GM12873 (cell line): ENCODE data around the gene HTR3C.

ENCODE experiments used
- TF ChIP-seq, protein P1 (sequence below): IDR thresholded peaks from 2 replicates; pipeline ENCODE4 v1.5.1; 2012; ENCODE audit warnings: low read depth, mild to moderate bottlenecking, moderate library complexity, low read length, control low read depth; ENCODE audit not compliant: insufficient read depth; ENCODE audit errors: missing control alignments

HTR3C gene, protein sequence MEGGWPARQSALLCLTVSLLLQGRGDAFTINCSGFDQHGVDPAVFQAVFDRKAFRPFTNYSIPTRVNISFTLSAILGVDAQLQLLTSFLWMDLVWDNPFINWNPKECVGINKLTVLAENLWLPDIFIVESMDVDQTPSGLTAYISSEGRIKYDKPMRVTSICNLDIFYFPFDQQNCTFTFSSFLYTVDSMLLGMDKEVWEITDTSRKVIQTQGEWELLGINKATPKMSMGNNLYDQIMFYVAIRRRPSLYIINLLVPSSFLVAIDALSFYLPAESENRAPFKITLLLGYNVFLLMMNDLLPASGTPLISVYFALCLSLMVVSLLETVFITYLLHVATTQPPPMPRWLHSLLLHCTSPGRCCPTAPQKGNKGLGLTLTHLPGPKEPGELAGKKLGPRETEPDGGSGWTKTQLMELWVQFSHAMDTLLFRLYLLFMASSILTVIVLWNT

DNA sequence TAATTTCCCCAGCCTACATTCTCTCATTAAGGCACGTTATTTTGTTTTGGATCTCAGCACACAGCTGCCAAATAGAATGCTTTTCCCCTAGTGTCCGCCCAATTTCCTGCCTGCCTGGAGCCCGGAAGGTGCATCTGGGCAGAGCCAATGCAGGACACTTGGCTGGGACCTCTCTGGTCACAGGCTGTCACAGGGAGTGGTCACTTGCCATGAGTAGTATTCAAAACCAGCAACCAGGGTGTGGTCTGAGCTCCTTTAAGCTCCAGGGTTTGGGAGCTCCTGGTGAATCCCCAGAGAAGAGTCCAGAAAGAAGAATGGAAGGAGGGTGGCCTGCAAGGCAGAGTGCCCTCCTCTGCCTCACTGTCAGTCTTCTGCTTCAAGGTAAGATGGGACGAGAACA is at the start of gene HTR3C:
TSS of gene HTR3C (plus strand) at position 281 of the 400 bp plus-strand sequence. CDS start at position 315, 34 bp downstream.
- TF ChIP-seq, protein P1, sequence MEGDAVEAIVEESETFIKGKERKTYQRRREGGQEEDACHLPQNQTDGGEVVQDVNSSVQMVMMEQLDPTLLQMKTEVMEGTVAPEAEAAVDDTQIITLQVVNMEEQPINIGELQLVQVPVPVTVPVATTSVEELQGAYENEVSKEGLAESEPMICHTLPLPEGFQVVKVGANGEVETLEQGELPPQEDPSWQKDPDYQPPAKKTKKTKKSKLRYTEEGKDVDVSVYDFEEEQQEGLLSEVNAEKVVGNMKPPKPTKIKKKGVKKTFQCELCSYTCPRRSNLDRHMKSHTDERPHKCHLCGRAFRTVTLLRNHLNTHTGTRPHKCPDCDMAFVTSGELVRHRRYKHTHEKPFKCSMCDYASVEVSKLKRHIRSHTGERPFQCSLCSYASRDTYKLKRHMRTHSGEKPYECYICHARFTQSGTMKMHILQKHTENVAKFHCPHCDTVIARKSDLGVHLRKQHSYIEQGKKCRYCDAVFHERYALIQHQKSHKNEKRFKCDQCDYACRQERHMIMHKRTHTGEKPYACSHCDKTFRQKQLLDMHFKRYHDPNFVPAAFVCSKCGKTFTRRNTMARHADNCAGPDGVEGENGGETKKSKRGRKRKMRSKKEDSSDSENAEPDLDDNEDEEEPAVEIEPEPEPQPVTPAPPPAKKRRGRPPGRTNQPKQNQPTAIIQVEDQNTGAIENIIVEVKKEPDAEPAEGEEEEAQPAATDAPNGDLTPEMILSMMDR, result no peak

DNA sequence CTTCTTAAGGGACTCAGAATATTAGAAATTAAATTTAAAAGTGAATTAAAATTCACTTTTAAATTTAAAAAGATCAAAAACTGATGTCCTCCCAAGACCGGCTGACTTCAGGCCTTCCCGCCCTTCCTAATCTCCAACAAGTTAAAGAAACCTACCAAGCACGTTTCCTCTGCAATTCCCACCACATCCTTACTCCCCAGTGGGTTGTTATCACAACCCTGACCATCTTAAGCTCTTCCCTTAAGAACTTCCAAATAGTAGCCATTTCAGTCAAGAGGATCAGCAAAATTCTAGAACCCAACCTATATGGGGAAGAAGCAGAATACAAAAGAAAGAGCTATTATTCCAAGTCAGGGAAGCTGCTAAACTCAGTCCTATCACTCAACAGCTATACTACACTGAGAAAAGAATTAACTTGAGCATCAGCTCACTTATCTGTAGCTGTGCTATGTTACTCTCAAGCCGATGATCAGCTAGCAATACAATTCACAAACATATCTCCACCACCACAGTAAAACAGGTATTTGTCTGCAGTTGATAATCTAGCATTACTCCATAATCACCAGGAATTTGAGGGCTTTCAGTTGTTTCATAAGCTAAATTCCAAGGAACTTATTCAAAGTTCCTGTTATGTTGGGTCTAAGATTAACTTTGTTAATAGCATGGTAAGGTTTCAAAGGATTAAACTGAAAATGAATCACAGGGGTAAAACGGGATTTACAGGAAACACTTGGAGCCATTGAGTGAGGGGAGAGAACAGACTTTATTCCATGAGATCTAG is 49.5 kb upstream of the HTR3C start:
- TF ChIP-seq, protein P1, result no peak

DNA sequence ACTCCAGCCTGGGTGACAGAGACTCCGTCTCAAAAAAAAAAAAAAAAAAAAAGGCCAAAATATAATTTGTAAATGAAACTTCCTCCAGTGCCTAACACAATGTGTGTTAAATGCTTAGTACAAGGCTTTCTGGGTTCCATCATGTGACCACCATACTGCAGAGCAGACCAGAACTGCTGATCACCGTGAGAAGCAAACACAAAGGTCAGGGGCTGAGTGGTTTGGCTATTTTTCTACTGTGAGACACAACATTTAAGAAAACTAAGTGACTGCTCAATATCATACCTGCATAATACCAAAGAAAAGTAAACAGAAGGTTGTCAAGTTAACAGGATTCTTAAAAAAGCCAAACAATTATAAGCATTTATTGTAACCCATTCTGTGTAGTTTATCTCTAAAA is 48.4 kb upstream of the HTR3C start:
- TF ChIP-seq, protein P1, result no peak

DNA sequence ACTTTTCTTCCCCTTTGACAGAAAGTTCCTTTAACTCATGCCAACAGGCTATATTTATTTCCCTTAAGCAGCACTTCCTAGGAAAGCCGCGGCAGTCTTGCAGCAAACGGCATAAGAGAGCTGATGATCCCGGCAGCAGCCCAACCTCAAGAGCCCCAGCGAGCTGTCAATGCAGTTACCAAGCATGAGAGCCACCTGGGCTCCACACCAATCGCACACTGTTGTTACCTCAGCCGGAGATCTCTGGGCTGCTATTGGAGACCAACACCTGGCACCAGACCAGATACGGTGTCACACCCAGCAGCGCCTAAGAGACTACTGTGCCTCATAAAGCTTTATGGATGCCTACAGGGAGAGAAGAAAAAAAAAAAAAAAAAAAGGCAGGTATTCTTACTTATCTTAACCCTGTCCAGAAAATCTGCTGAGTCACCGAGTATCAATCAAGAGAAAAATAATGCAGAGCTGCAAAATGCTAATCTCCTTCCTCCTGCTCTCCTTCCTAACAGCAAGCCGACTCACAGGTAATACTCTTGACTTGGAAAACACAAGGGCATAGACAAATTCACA is 46.8 kb upstream of the HTR3C start:
- TF ChIP-seq, protein P1, result no peak

DNA sequence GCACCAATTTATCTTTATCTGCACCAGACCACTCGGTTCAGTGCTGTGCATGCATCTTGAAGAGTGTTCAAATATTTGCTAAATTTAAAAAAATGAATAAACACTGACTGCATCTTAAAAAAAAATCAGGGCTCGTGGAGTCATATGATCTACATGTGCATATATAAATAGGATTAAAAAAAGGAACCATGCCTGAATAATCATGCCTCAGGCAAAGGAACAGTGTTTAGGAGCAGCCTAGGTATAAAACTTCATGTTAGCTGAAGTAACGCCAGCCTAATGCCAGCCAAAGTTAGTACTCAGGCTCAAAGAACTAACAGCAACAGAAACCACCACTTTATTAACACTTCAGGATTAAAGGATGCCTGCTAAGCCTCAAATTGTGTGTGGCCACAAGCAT is 44.7 kb upstream of the HTR3C start:
- TF ChIP-seq, protein P1, result no peak

DNA sequence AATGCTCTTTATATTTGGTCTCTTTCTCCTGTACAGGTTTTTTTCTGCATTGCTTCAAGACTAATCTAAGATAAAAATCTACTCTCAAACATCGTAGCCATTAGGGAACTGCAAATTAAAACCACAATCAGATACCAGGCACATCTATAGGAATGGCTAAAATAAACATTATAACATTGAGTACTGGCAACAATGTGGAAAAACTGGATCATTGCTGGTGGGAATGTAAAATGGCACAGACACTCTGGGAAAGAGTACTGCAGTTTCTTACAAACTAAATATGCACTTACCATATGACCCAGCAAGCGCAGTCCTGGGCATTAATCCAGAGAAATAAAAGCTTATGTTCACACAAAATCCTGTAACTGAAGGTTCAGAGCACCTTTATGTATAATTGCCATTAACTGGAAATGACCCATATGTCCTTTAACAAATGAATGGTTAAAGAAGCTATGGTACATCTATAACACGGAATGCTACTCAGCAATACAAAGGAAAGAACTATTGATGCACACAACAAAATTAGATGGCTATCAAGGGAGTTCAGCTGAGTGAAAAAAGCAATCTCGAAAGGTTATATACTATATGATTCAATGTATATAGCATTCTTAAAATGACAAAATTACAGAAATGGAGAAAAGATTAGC is 41.5 kb upstream of the HTR3C start:
- TF ChIP-seq, protein P1, result no peak
